Heart left ventricle (tissue), 16 donors: ENCODE results near the gene TGFBR1. TPM values are rescaled to one million over a fixed set of nuclear protein-coding genes. Genes with fewer than 3 reads are reported as not detected.
A peak's percentile ranks its signal among the peaks of the same experiment; 100 is the strongest.

Source experiments
- ATAC-seq, 4 donors: fragments of 200-7000 bp; cut with Tn5 transposase; one replicate each; pipeline ENCODE4 v1.9.1; 2020 to 2022; ENCODE audit warnings: moderate library complexity in 4 of 4, mild to moderate bottlenecking in 3 of 4, moderate number of reproducible peaks in 1 of 4
- DNase-seq, 5 donors: peaks; one replicate each; pipeline ENCODE4 v3.0.0-alpha.2; 2020
- H3K27ac ChIP-seq, 12 donors: fragments of 200-600 bp; sonication (generic) in 4 of 12; one replicate each; pipeline versions ENCODE4 v1.5.0 to v1.8.0; 2016 to 2022; ENCODE audit warnings: mild to moderate bottlenecking in 2 of 12
- H3K27me3 ChIP-seq, 9 donors: fragments of 200-600 bp; sonication (generic) in 2 of 9; one replicate each; pipeline versions ENCODE4 v1.5.1 to v1.8.0; 2016 to 2022; ENCODE audit warnings: mild to moderate bottlenecking in 3 of 9
- H3K36me3 ChIP-seq, 9 donors: fragments of 200-600 bp; sonication (generic) in 2 of 9; one replicate each; pipeline versions ENCODE4 v1.5.0 to v1.8.0; 2018 to 2022; ENCODE audit warnings: mild to moderate bottlenecking in 2 of 9
- H3K4me1 ChIP-seq, 12 donors: fragments of 200-600 bp; sonication (generic) in 4 of 12; one replicate each; pipeline versions ENCODE4 v1.5.0 to v1.8.0; 2016 to 2022; ENCODE audit warnings: mild to moderate bottlenecking in 3 of 12
- H3K4me3 ChIP-seq, 12 donors: fragments of 200-600 bp; sonication (generic) in 4 of 12; one replicate each; pipeline versions ENCODE4 v1.5.0 to v1.8.0; 2017 to 2022; ENCODE audit warnings: mild to moderate bottlenecking in 9 of 12, moderate library complexity in 4 of 12
- H3K9me3 ChIP-seq, 12 donors: fragments of 200-600 bp; sonication (generic) in 4 of 12; one replicate each; pipeline versions ENCODE4 v1.5.0 to v1.8.0; 2016 to 2022; ENCODE audit warnings: mild to moderate bottlenecking in 1 of 12
- CTCF ChIP-seq, 12 donors: fragments of 200-600 bp; sonication (generic) in 4 of 12; IDR thresholded peaks; one replicate each; pipeline versions ENCODE4 v1.5.0 to v1.8.0; 2018 to 2022; ENCODE audit warnings: antibody characterized with exemption in 12 of 12, mild to moderate bottlenecking in 5 of 12
- POLR2A ChIP-seq, 2 donors: fragments of 450-650 bp; IDR thresholded peaks; one replicate each; pipeline ENCODE4 v1.6.1; 2017; ENCODE audit warnings: antibody characterized with exemption in 2 of 2, mild to moderate bottlenecking in 2 of 2, moderate library complexity in 2 of 2
- WGBS, 4 donors: extraction: QIAGEN DNeasy Blood & Tissue Kit in 2 of 4; methylation state at CpG; one replicate each; pipeline versions ENCODE4 v1.1.5 to v1.1.7; 2013 to 2018; 5-methylcytosine and 5-hydroxymethylcytosine counted together
- intact Hi-C, 10 donors: fragments of 100-400 bp; cut with DNase I; formaldehyde crosslinking; loops; one replicate each; pipeline versions ENCODE4 v1.11.1 to v1.14.2; 2022
- polyA plus RNA-seq, 2 donors: library from polyadenylated mRNA; stranded (reverse); fragments of 200-250 nt; gene quantifications; one replicate each; pipeline ENCODE4 v1.2.3, GENCODE V29; 2013
- total RNA-seq, 9 donors: library from RNA; depleted of rRNA in 2 of 9; stranded (reverse); fragments of >200 nt in 2 of 9; fragmentation: NEBNext Ultra II Directional in 3 of 9; extraction: Animal tissue kit (Norgen Biotek cat#: 25700) in 3 of 9; gene quantifications; one replicate each; pipeline versions ENCODE4 v1.1.0 to v1.2.4, GENCODE V29; 2016 to 2023
- donor health status: ischemic (EF 13 %, LVEDD 7.1; RV severe dilation, severe dysfunction).
- donor health status: healthy with polysubstance abuse.
- donor health status: DM: no; HTN: yes; CAD: no.
- donor health status: DM: no; HTN: no; CAD: no.
- donor health status: ischemic (EF 25% LVEDD 6.9; RV normal size, moderate dysfunction).
- donor health status: ischemic (EF 25% LVEDD 5.7; RV mildly dilated, moderate dysfunction).
- donor health status: healthy.
- donor health status: DM: yes; HTN: yes; CAD: no.
- donor health status: ischemic (EF 35%, LVEDD 5.7; RV mildly dilated, moderate dysfunction).
- donor health status: nonischemic (EF 11% LVEDD 7.7; RV severe dilation, severe dysfunction).
- donor health status: DM: yes; HTN: yes; CAD: no.
- donor health status: PGD.
- donor health status: ischemic (EF 29% LVEDD 5.4; RV normal size, mild dysfunction).
- donor health status: nonischemic (EF 23%, LVEDD 6.1; RV moderate dilation, normal function).

The TGFBR1 gene
- total and polyA plus RNA-seq, 11 donors, result 3.8 to 41.0 (median 13.8) TPM

DNA sequence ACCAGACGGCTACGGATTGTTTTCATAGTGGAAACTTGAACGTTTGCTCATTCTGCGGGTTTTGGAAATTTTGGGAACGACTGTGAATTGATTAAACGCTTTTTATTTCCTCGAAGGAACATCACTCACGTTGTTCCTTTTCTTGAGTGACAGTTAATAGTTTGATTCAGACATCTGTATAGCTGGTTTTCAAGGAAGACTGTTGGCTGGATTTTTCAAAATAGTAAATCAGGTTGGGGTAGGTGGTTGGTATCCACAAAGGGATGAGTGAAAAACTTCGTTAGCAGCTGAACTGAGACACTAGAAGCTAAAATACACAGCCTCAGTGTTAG, 1.1 kb downstream of the TGFBR1 start:
- peak overlapping the region in 11 of 12 donors; percentile 87 to 93 (median 90) for H3K27ac ChIP-seq
- no peak for ATAC-seq
- no peak for DNase-seq
- H3K4me3 ChIP-seq, result peak overlapping the region; percentile 63 to 98 (median 88)
- no peaks in the 10 kb centered on the region for H3K9me3 ChIP-seq
- peaks cover 0 to 5% (median 0%) of the 10 kb centered on the region in 9 donors for H3K36me3 ChIP-seq
- H3K4me1 ChIP-seq, result peaks cover 0 to 68% (median 41%) of the 10 kb centered on the region in 12 donors
- WGBS, 4 donors, result 4 to 5% (median 4%) methylated on average over 9 of the region's 9 CpGs
- intact Hi-C loops, result loop anchor here in 2 of 10 donors (5.0 to 10.0 kb wide), 2 partner anchors 101 to 116 kb away; partner anchors contain the start of genes ALG2 (in 1 of the 2) and SEC61B (in 1 of the 2)
- no peaks in the 10 kb centered on the region for H3K27me3 ChIP-seq
- no peak for TF ChIP-seq POLR2A (IDR thresholded peaks at IDR 0.05)
- no peak for TF ChIP-seq CTCF (IDR thresholded peaks at IDR 0.05)

DNA sequence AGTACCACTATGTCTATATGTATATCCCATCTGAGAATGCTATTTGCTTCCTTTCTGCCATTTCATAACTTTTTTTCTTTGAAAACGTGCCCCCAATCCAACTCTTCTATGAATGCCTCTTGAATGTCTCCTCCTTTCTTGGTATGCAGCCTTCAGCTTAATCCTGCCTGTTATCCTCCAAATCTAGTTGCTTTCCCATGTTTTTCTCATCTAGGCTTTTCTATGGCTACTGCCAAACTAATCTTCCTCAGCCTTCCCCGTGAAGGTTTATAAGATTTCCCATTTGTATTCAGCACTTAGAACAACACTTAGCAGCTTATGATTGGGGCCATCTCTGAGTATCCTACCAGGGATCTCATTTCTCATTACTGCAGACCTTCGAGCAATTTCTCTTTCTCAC, 2.5 kb downstream of the TGFBR1 start:
- DNase-seq (no peak), ATAC-seq (no peak)
- H3K36me3 ChIP-seq, result peaks cover 0 to 5% (median 0%) of the 10 kb centered on the region in 9 donors
- peak overlapping the region in 5 of 12 donors; percentile 34 to 92 (median 83) for H3K4me3 ChIP-seq
- peak overlapping the region in 5 of 12 donors; percentile 1 to 61 (median 13) for H3K27ac ChIP-seq
- 19 to 36% (median 29%) methylated on average over 3 of the region's 3 CpGs for WGBS, 4 donors
- TF ChIP-seq CTCF (IDR thresholded peaks at IDR 0.05) (no peak), POLR2A (IDR thresholded peaks at IDR 0.05) (no peak)
- H3K4me1 ChIP-seq, result peaks cover 0 to 82% (median 47%) of the 10 kb centered on the region in 12 donors
- no peaks in the 10 kb centered on the region for H3K9me3 ChIP-seq
- intact Hi-C loops, result loop anchor here in 2 of 10 donors (5.0 to 10.0 kb wide), 2 partner anchors 103 to 115 kb away; partner anchors contain the start of genes ALG2 (in 1 of the 2) and SEC61B (in 1 of the 2)
- H3K27me3 ChIP-seq, result no peaks in the 10 kb centered on the region

- peaks cover 0 to 88% (median 54%) of the 10 kb centered on the region in 12 donors for H3K4me1 ChIP-seq
- ATAC-seq, result no peak
- DNase-seq, result no peak
- no peak for TF ChIP-seq CTCF (IDR thresholded peaks at IDR 0.05)
- TF ChIP-seq POLR2A (IDR thresholded peaks at IDR 0.05), result no peak
- H3K4me3 ChIP-seq, result peak overlapping the region in 1 of 12 donors; percentile 79
- peaks cover 0 to 5% (median 0%) of the 10 kb centered on the region in 9 donors for H3K36me3 ChIP-seq
- WGBS, 4 donors, result 90 to 96% (median 93%) methylated on average over 2 of the region's 2 CpGs
- intact Hi-C loops, result loop anchor here in 2 of 10 donors (5.0 to 10.0 kb wide), 2 partner anchors 103 to 114 kb away; partner anchors contain the start of genes ALG2 (in 1 of the 2) and SEC61B (in 1 of the 2)
- no peaks in the 10 kb centered on the region for H3K27me3 ChIP-seq
- no peaks in the 10 kb centered on the region for H3K9me3 ChIP-seq
- H3K27ac ChIP-seq, result peak overlapping the region in 2 of 12 donors; percentile 1 to 61
These were observed 3.2 kb downstream of the TGFBR1 start for GRCh38 chr9:99108131-99108530.

GRCh38 chr9:99109522-99109921, 4.6 kb downstream of the TGFBR1 start:
- Histone ChIP-seq H3K36me3 (peaks cover 0 to 5% (median 0%) of the 10 kb centered on the region in 9 donors), H3K4me3 (no peak overlapping the region), H3K9me3 (no peaks in the 10 kb centered on the region), H3K4me1 (peaks cover 0 to 88% (median 56%) of the 10 kb centered on the region in 12 donors), H3K27me3 (no peaks in the 10 kb centered on the region), H3K27ac (peak overlapping the region in 2 of 12 donors; percentile 26 to 61)
- 67 to 80% (median 74%) methylated on average over 3 of the region's 3 CpGs for WGBS, 4 donors
- intact Hi-C loops, result loop anchor here in 2 of 10 donors (5.0 to 10.0 kb wide), 2 partner anchors 105 to 113 kb away; partner anchors contain the start of genes ALG2 (in 1 of the 2) and SEC61B (in 1 of the 2)
- no peak for TF ChIP-seq CTCF (IDR thresholded peaks at IDR 0.05)
- TF ChIP-seq POLR2A (IDR thresholded peaks at IDR 0.05), result no peak
- no peak for ATAC-seq
- no peak for DNase-seq
